GM19452 (cell line): ENCODE data around the gene RGS19.
"Not testable (repeated sequence)": the region's sequence is repeated elsewhere in the genome, so short reads cannot be mapped to it uniquely, and the experiment has no call there.

Experiments used
- ATAC-seq: cut with Tn5 transposase; IDR thresholded peaks from one replicate; pipeline ENCODE4 v1.9.1; 2021; ENCODE audit not compliant: unreplicated experiment

The RGS19 gene

GRCh38 chr20:64079273-64080012 lies at the start of gene RGS19:
TSS of gene RGS19 (minus strand) at chr20:64079518. CDS start at chr20:64076886, 2,632 bp downstream.
- ATAC-seq = peak; percentile 37

- not testable (repeated sequence) for ATAC-seq
These were observed 44.2 kb upstream of the RGS19 start for GRCh38 chr20:64123517-64123916.

- ATAC-seq = not testable (repeated sequence)
These were observed 43.6 kb upstream of the RGS19 start for GRCh38 chr20:64122927-64123326.

GRCh38 chr20:64121586-64121985 lies 42.3 kb upstream of the RGS19 start:
- ATAC-seq = no peak

- no peak for ATAC-seq
These were observed 40.5 kb upstream of the RGS19 start for GRCh38 chr20:64119681-64120341.

GRCh38 chr20:64119301-64119680 lies 40.0 kb upstream of the RGS19 start:
- ATAC-seq = no peak

GRCh38 chr20:64117432-64117777 lies 38.1 kb upstream of the RGS19 start:
- ATAC-seq = not testable (repeated sequence)

- no peak for ATAC-seq
These were observed 37.5 kb upstream of the RGS19 start for GRCh38 chr20:64116541-64117431.

GRCh38 chr20:64116016-64116415 lies 36.7 kb upstream of the RGS19 start:
- no peak for ATAC-seq

- no peak for ATAC-seq
These were observed 36.0 kb upstream of the RGS19 start for GRCh38 chr20:64115171-64115911.

- ATAC-seq = no peak
These were observed 35.1 kb upstream of the RGS19 start for GRCh38 chr20:64114356-64114971.

GRCh38 chr20:64113796-64114355 lies 34.6 kb upstream of the RGS19 start:
- no peak for ATAC-seq

- no peak for ATAC-seq
These were observed 34.1 kb upstream of the RGS19 start for GRCh38 chr20:64113444-64113775.

GRCh38 chr20:64112691-64113443 lies 33.5 kb upstream of the RGS19 start:
- ATAC-seq = no peak

- no peak for ATAC-seq
These were observed 32.7 kb upstream of the RGS19 start for GRCh38 chr20:64111841-64112641.

GRCh38 chr20:64110411-64111068 lies 31.2 kb upstream of the RGS19 start:
- no peak for ATAC-seq

GRCh38 chr20:64109831-64110391 lies 30.6 kb upstream of the RGS19 start:
- no peak for ATAC-seq
